G401 (cell line): ENCODE data around the gene SOD1. TPM values are rescaled to one million over a fixed set of nuclear protein-coding genes. Genes with fewer than 3 reads are reported as not detected.

Experiments
- DNase-seq: peaks from one replicate; pipeline ENCODE4 v3.0.0-alpha.2; 2015; ENCODE audit warnings: low spot score
- in situ Hi-C: cut with HindIII; loops from 2 replicates; pipeline ENCODE4 v1.10.0; 2016; ENCODE audit warnings: low sequenced_read_pairs, mixed read lengths
- total RNA-seq: library from RNA; depleted of rRNA; stranded (reverse); fragments of >200 nt; shearing (Covaris generic); gene quantifications from 2 replicates; pipeline ENCODE4 v1.2.3, GENCODE V29; 2014

Gene SOD1
- total RNA-seq, 1 experiment from 2014 or later, result 352 TPM

DNA sequence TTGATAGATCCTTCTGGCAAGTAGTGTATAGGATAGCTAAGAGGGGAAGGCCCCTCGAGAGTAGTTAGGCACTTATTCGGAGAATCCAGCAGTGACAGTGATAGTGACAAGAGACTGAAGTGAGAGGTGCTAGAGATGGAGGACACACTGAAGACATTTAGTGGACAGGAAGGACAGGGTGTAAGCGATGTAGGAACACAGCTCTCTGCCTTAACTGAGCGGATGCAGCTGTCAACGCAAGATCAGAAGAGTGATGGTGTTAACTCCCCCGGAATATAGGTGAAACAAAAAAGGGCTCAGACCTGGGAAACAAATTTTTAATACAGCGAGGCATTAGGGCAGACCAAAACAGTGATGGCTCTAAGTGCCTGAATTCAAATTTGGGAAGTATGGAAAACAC, 15.8 kb downstream of the SOD1 start:
- in situ Hi-C loops, result no loop called here
- no peak for DNase-seq

DNA sequence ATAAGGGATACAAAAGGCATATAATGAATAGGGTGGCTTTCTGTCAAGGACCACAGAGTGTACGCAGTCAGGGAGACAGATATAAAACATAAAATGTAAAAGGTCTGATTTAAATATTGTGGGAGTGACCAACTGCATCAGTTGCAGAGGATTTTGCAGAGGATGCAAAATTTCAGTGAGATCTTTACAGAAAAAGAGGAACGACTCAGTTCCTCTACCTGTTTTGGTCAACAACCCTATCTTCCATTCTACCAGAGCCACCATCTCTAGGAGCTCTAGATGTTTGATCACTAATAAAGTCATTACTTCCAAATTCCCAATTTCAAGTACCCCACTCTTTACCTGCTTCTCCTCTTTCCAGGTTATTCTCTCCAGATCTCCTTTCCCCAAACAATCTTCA, 16.5 kb downstream of the SOD1 start:
- in situ Hi-C loops, result no loop called here
- DNase-seq, result no peak

DNA sequence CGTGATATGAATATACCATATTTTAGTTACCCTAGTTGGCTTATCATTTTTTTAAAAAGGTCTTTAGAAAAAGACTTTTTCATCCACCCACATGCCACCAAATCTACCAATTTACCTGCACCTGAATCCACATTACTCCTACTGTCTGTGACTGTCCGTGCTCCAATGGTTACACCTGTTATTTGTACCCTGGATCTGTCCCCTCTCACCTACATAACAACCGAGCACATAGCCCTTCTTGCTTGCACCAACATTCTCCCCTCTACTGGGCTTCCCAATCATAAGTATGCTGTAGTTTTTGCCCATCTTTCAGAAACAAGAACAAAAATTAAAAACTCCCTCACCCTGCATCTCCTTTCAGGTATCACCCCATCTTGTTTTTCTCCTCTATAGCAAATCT, 17.6 kb downstream of the SOD1 start:
- DNase-seq, result no peak
- in situ Hi-C loops, result no loop called here

DNA sequence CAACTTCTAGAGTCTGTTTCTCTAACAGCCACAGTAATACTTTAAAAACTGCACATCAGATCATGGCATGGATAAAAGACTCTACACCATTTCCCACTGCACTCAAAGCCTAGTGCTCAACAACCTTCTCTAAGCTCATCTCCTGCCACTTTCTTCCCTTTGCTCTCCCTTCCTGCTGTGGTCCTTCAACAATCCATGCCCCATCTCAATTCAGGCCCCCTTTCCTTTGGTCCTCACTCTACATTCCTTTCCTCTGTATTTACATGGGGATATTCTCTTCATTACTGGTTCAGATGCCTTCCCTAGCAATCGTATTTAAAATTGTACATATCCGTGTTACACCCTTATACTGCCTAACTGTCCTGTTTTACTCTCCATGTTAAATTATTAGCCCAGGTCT, 19.0 kb downstream of the SOD1 start:
- in situ Hi-C loops, result no loop called here
- DNase-seq, result no peak

DNA sequence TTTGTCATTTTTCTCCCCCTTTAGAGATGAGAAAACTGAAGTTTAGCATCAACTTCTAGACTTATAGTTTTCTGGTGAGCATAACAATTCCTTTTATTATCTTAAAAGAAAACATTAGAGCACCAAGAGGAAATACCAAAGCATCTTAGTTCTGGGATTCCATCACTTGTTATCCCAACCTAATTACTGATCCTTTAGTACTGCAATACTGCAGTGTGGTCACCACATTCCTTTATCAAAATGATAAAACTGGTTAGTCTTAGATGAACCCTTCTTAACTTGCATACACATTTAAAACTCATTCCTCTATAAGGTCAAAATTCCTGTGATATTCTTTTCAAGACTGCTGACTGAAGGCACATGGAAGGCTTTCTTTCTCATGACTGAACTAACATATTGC, 23.1 kb downstream of the SOD1 start:
- in situ Hi-C loops, result no loop called here
- DNase-seq, result no peak

DNA sequence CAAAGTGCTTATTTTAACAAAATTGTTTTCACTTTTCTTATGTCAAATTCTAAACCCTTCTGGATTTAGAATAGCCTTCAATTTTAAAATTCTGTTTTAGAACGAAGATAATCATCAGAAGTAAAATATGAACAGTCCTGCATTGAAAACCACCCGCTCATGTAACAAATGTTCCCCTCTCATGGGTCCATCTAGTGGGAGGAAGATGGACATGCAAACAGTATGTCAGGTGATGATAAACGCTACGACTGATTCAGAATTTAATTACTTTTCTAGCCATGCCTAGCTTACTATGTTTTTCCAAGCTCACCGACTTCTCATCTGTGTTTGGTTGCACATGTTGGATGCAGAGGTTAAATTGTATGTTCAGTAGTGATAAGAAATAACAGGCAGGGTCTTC, 23.5 kb downstream of the SOD1 start:
- in situ Hi-C loops, result no loop called here
- no peak for DNase-seq

DNA sequence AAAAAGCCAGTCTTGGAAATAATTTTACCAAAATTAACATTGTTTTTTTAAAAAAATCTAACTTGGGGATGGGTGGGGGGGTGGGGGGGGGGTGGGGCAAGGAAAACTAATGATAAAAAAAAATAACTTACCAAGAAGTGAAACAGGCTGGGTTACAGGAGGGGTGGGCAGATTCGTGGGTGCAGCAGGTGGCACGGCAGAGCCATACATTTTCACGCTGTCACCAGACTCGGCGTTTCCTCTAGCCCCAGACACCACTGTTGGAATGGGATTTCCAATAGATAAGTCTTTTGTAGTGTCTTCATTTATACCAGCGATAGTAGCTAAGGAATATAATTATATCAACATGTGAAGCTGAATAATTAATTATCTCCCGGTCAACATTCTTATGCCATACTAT, 25.4 kb downstream of the SOD1 start:
- in situ Hi-C loops, result no loop called here

DNA sequence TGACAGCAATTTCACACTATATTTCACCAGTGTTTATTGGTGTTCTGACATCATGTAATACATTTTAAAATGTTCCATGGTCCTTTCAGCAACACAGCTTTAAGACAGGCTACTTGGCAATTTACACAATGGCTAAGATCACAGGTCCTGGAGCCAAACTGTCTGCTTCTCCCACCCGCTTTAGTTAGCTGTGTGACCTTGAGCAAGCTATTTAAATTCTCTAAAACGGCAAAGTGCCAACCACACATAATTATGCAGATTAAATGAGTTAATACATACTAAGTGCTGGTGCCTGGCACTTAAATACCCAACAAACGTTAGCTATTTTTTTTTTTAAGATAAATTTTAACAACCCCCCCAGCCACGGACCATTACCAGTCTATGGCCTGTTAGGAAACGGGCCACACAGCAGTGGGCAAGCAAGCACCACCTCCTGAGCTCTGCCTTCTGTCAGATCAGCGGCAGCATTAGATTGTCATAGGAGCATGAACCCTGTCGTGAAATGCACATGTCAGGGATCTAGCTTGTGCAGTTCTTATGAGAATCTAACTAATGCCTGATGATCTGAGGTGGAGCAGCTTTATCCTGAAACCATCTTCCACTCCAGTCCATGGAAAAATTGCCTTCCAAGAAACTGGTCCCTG, 26.9 kb downstream of the SOD1 start:
- in situ Hi-C loops, result no loop called here
- DNase-seq, result peak; percentile 82

More for the DNA sequence above, 25.4 kb downstream of the SOD1 start:
- DNase-seq, result no peak

DNA sequence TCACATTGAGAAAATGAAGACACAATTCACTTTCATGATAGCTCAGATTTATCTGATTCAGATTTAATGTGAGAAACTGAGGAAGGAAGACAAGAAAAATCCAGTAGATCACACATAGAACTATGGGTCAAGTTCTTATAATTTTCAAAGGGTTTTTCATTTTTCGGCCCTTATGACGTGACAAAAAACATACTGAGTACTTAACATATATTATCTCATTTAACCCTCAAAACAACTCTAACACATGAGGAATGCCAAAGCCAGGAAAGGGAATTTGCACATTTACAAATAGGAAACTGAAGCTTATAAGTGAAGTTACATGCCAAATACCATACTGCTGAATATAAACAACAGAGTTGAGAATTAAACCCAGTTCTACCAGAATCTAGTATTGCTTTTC, 27.6 kb downstream of the SOD1 start:
- no peak for DNase-seq
- in situ Hi-C loops, result no loop called here

DNA sequence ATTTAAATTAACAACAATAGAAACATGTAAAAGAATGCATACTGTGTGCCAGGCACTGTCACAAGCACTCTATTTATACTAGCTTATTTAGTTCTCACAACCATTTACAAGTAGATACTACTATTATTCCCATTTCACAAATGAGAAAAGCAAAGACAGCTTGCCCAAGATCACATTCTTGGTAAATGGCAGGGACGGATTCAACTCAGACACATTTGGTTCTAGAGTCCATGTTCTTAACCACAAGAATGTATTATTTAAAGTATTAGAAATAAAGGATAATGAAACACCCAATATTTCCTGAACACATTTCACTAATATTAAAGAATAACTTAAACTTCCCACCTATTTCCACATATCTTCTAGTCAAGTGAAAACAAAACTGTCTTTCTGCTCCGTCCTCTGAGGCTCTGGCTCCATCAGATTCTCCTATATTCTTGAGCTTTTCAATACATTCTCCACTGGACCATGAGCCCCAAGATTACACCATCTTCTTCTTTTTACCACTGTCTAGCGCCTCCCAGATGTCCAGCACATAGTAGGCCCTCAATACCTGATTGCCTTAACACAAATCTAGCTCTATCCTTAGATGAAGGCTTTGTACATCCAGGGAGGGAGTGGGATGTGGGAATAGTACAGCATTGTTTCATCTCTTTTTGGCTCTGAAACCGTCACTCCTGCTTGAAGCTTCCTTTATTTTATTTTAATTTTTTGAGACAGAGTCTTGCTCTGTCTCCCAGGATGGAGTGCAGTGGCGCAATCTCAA, 29.3 kb downstream of the SOD1 start:
- no peak for DNase-seq
- in situ Hi-C loops, result no loop called here

DNA sequence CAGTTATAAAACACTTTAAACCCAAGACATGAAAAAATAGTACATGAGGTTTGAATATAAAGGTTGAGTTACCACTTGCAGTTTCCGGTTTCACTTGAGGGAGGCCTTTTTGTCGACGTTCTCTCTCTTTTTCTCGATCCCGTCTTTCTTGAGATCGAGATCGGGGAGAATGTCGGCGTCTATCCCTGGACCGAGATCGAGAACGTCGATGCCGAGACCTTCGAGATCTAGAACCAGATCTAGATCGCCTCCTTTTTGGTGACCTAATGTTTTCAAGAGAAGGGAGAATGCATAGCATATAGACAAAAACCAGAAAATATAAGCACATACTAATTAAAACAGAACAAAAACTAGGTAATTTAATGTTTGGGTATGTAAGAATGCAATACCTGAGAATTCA, 33.7 kb downstream of the SOD1 start:
- DNase-seq, result no peak
- in situ Hi-C loops, result no loop called here

DNA sequence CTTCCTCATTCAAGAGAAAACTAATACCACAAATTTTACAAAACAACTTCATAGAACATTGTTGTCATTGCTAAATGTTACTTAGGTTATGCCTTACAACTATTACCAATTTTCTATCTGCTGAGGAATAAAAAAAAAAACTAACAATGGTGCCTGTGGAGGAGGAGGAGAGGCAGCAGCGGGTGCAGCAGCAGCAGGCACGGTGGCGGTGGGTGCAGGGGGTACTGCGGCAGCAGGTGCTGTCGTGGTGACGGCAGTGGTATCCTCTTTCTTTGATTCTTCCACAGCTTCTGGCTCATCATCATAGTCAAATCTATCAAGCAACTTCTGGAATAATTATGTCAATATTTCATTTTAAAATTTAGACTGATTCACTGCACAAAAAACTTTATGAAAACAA, 36.9 kb downstream of the SOD1 start:
- DNase-seq, result no peak
- in situ Hi-C loops, result no loop called here

DNA sequence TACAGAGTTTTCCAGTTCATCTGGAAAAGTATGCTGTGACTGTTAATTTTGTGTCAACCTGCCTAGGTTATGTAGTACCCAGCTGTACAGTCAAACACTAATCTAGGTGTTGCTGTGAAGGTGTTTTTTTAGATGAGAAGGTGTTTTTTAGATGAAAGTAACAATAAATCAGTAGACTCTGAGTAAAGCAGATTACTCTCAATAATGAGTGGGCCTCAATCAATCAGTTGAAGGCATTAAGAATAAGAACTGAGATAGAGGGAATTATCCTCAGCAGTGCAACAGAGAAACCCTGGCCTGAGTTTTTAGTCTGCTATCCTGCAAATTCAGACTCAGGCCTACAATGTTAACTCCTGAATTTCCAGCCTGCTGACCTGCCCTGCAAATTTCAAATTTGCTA, 39.0 kb downstream of the SOD1 start:
- in situ Hi-C loops, result no loop called here
- no peak for DNase-seq

DNA sequence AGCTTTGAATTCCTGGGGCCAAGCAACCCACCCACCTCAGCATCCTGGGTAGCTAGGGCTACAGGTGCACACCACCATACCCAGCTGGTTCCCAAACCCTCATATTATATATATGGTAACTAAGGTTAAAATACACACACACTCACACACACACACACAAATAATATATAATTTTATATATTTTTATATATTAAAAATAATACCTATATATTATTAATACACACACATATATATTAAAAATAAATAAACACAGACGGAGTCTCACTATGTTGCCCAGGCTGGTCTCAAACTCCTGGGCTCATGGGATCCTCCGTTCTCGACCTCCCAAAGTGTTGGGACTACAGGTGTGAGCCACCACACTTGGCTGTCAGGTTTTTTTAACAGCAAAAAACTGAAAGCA, 40.5 kb downstream of the SOD1 start:
- DNase-seq, result no peak
- in situ Hi-C loops, result no loop called here

DNA sequence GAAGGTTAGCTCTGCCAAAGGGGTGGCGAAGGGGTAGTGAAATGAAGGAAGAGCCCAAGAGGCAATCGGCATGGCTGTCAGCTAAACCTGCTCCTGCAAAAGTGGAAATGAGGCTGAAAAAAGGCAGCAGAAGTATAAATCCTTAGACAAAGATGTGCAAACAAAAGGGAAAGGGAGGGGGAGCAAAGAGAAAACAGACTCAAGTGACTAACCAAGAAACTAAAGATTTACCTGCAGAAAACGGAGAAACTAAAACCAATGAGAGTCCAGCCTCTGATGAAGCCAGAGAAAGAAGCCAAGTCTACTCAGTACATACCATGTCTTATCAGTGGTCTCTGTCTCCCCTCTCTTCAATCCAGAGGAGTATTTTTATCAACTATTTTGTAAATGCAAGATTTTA, 47.1 kb downstream of the SOD1 start:
- DNase-seq, result no peak
- in situ Hi-C loops, result no loop called here

DNA sequence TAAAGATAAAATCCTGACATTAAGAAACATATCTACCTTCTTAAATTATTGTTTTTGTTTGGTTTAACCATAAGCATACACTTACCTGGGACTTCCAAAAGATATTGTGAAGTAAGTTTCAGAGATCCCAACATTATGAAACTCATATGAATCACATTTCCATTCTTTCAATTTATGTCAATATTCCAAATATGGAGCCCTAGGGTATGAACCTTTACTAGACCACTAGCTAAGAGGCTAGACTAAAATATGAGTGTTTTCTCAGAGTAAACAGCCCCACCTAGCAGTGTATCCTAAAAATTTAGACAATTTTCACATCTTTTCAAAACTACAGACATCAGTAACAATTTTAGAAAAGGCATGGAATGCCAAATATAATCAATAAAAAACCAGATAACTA, 48.0 kb downstream of the SOD1 start:
- DNase-seq, result no peak
- in situ Hi-C loops, result no loop called here

DNA sequence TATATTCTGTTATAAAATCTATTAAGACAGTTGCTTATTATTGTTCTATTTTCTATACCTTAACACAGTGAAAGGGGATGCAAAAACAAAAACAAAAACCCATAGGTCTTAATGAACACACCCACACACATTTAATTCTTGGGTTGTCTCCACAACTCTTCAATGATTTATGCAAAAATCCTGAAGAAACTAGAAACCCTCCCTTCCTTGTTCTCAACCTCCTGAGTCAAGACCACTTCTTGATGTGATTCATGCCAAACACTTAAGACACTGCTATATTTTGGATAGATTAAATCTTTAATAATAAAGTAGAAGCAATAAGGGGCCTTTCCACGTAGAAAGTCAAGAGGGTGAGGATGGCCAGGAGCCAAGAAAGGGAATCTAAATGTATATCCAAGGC, 49.0 kb downstream of the SOD1 start:
- in situ Hi-C loops, result no loop called here
- DNase-seq, result no peak

DNA sequence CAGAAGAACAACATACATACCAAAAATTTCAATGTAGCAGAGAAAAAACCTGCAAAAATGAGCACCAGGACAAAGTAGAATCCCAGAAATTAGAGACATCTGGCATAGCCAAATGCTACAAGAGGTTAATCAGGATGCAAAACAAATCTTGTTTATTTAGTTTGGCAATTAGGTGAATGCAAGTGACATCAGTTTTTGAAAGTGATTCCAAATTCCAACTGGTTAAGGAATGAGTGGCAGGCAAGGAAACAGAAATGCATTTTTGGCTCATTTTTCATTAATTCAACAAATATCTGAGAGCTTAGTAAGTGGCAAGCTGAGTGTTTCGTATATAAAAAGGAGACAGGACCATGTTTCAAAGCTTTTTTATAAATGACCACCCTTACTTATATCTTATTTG, 51.1 kb downstream of the SOD1 start:
- in situ Hi-C loops, result no loop called here
- DNase-seq, result no peak

DNA sequence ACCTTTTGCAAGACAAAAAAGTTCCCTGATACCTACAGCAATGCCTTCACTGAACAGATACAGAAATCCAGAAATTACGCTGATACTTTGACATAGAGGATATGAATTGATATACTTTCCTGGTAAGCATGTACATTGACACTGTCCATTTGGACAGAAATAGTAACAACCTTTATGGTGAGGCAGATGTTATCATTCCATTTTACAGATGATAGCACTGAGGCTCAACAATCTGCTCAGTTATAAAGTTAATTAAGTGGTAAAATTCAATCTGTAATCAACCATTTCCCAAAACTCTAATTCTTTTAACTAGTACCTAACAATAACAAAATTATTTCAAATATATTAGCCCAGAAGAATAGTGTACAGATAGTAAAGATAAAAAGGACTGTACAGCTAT, 51.8 kb downstream of the SOD1 start:
- in situ Hi-C loops, result no loop called here
- no peak for DNase-seq

DNA sequence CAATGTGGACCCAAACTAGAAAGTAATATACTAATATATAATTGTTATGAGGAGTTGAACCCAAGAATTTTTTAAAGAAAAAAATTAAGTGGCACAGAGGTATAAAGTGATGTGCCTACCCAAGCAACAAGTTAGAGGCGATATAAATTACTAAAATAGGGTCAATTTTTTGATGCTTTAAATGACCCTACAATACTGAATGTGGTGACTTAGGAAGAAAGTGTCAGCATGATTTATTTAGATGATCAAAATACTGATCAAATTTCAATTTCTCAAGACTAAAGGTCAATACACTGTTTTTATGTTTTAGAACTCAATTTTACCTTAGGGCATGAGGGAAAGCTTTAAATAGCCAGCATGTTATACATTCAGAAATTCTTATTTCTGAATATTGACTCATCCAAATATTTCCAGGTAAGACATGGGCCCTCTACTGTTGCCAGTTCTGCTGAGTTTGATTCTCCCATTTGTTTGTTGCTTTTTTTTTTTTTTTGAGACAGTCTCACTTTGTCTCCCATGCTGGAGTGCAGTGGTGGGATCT, 52.3 kb downstream of the SOD1 start:
- in situ Hi-C loops, result no loop called here
- no peak for DNase-seq

DNA sequence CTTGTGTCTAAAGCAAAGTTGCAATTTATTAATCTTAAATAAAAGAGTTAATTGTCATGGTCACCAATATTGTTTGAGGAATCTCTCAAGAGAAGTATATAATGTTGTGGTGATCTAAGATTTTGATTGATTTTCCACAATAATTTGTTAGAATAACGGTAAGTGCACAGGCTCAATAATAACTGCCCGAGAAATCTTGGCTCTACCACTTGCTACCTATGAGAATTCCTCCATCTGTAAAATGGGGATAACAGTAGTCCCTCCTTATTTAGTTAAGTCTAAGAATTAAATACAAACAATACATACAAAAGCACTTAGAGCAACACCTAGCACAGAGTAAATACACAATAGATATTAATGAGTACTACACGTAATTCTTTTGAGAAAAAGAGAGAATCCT, 53.6 kb downstream of the SOD1 start:
- no peak for DNase-seq
- in situ Hi-C loops, result no loop called here
